GM06990 (cell line): ENCODE results near the gene ST14.

ENCODE experiments used
- DNase-seq: peaks from one replicate; pipeline ENCODE4 v3.0.0-alpha.2; 2011; ENCODE audit not compliant: insufficient read length; ENCODE audit errors: extremely low read depth
- H3K27me3 ChIP-seq: replicated peaks from 2 replicates; pipeline ENCODE4 v1.6.0; 2011; ENCODE audit warnings: low read length; ENCODE audit not compliant: control insufficient read depth, insufficient read depth
- H3K36me3 ChIP-seq: 2 replicates; pipeline ENCODE4 v1.5.1; 2011; ENCODE audit warnings: low read length; ENCODE audit not compliant: control insufficient read depth, insufficient read depth
- H3K4me3 ChIP-seq: replicated peaks from 2 replicates; pipeline ENCODE4 v1.5.1; 2011; ENCODE audit warnings: low read depth, mild to moderate bottlenecking, control low read depth, low read length
- CTCF ChIP-seq: IDR thresholded peaks from 2 replicates; pipeline ENCODE4 v1.5.1; 2011; ENCODE audit warnings: low read length, control low read depth, mild to moderate bottlenecking, inconsistent platforms; ENCODE audit not compliant: insufficient read depth, poor library complexity, severe bottlenecking

The ST14 gene

GRCh38 chr11:130122141-130122575 is 37.4 kb upstream of the ST14 start:
- Histone ChIP-seq H3K27me3 (no peaks in the 10 kb centered on the region), H3K4me3 (no peak overlapping the region), H3K36me3 (no peaks in the 10 kb centered on the region)
- no peak for DNase-seq
- no peak for TF ChIP-seq CTCF

GRCh38 chr11:130123414-130124040 is 36.1 kb upstream of the ST14 start:
- DNase-seq: no peak
- H3K27me3 ChIP-seq: no peaks in the 10 kb centered on the region
- no peak for TF ChIP-seq CTCF
- H3K4me3 ChIP-seq: no peak overlapping the region
- no peaks in the 10 kb centered on the region for H3K36me3 ChIP-seq

GRCh38 chr11:130124096-130124495 is 35.5 kb upstream of the ST14 start:
- DNase-seq: no peak
- H3K4me3 ChIP-seq: no peak overlapping the region
- H3K27me3 ChIP-seq: no peaks in the 10 kb centered on the region
- H3K36me3 ChIP-seq: no peaks in the 10 kb centered on the region
- no peak for TF ChIP-seq CTCF

- no peaks in the 10 kb centered on the region for H3K27me3 ChIP-seq
- no peaks in the 10 kb centered on the region for H3K36me3 ChIP-seq
- DNase-seq: no peak
- H3K4me3 ChIP-seq: no peak overlapping the region
- TF ChIP-seq CTCF: no peak
Observed at GRCh38 chr11:130125638-130126037, 33.9 kb upstream of the ST14 start.

- DNase-seq: no peak
- no peak for TF ChIP-seq CTCF
- no peaks in the 10 kb centered on the region for H3K27me3 ChIP-seq
- H3K36me3 ChIP-seq: peaks cover 2% of the 10 kb centered on the region
- H3K4me3 ChIP-seq: no peak overlapping the region
Observed at GRCh38 chr11:130126516-130126915, 33.1 kb upstream of the ST14 start.

- DNase-seq: no peak
- Histone ChIP-seq H3K27me3 (no peaks in the 10 kb centered on the region), H3K4me3 (no peak overlapping the region), H3K36me3 (peaks cover 2% of the 10 kb centered on the region)
- TF ChIP-seq CTCF: no peak
Observed at GRCh38 chr11:130127509-130127908, 32.1 kb upstream of the ST14 start.
